Gastroesophageal sphincter (tissue), 4 donors: ENCODE results near the gene SLX9. TPM values are rescaled to one million over a fixed set of nuclear protein-coding genes. Genes with fewer than 3 reads are reported as not detected.

Experiments
- ATAC-seq: fragments of 150-250 bp; one replicate; pipeline ENCODE4 v1.9.1; 2016; ENCODE audit warnings: mild to moderate bottlenecking, moderate library complexity
- H3K27ac ChIP-seq, 4 donors: fragments of 200-600 bp; sonication (generic) in 3 of 4; 1 replicate in 3 of 4; 2 replicates in 1 of 4; pipeline ENCODE4 v1.5.1; 2016 to 2019
- H3K27me3 ChIP-seq: fragments of 200-600 bp; sonication (generic); one replicate; pipeline ENCODE4 v1.5.1; 2019
- H3K36me3 ChIP-seq, 2 donors: fragments of 200-600 bp; sonication (generic); one replicate each; pipeline ENCODE4 v1.5.1; 2019; ENCODE audit warnings: control low read depth in 1 of 2
- H3K4me1 ChIP-seq, 3 donors: fragments of 200-600 bp; sonication (generic); 1 replicate in 2 of 3; 2 replicates in 1 of 3; pipeline ENCODE4 v1.5.1; 2016 to 2019; ENCODE audit warnings: control low read depth in 2 of 3
- H3K4me3 ChIP-seq, 2 donors: fragments of 200-600 bp; sonication (generic); one replicate each; pipeline ENCODE4 v1.5.1; 2019; ENCODE audit warnings: mild to moderate bottlenecking in 1 of 2, moderate library complexity in 1 of 2
- H3K9me3 ChIP-seq, 3 donors: fragments of 200-600 bp; sonication (generic); one replicate each; pipeline ENCODE4 v1.5.1; 2017 to 2019; ENCODE audit warnings: control low read depth in 2 of 3
- CTCF ChIP-seq, 4 experiments: fragments of 200-600 bp in 2 of 4; fragments of 450-650 bp in 2 of 4; sonication (generic) in 1 of 4; IDR thresholded peaks; one replicate each; pipeline ENCODE4 v1.5.1; 2017 to 2019; ENCODE audit warnings: antibody characterized with exemption in 4 of 4, mild to moderate bottlenecking in 2 of 4, moderate library complexity in 2 of 4
- EP300 ChIP-seq: sonication (generic); formaldehyde crosslinking; IDR thresholded peaks from one replicate; pipeline ENCODE4 v1.6.1; 2017; ENCODE audit warnings: antibody characterized with exemption, mild to moderate bottlenecking
- POLR2A ChIP-seq, 2 donors: fragments of 450-650 bp; IDR thresholded peaks; one replicate each; pipeline ENCODE4 v1.6.1; 2017; ENCODE audit warnings: antibody characterized with exemption in 2 of 2, mild to moderate bottlenecking in 2 of 2, moderate library complexity in 1 of 2
- POLR2AphosphoS5 ChIP-seq: sonication (generic); formaldehyde crosslinking; IDR thresholded peaks from one replicate; pipeline ENCODE4 v1.6.1; 2017; ENCODE audit warnings: antibody characterized with exemption
- WGBS, 2 donors: methylation state at CpG; one replicate each; pipeline ENCODE4 v1.1.5; 2018; ENCODE audit warnings: low coverage in 1 of 2; 5-methylcytosine and 5-hydroxymethylcytosine counted together
- total RNA-seq, 4 donors: library from RNA; depleted of rRNA; stranded (reverse); fragments of >200 nt; gene quantifications; one replicate each; pipeline ENCODE4 v1.1.0, GENCODE V29; 2016

Gene SLX9
- total RNA-seq, 4 donors from 2014 or later: 15.7 to 53.9 (median 36.4) TPM

- Histone ChIP-seq H3K9me3 (no peaks in the 10 kb centered on the region), H3K4me3 (no peak overlapping the region), H3K27me3 (peaks cover 15% of the 10 kb centered on the region), H3K4me1 (peaks cover 0 to 33% (median 0%) of the 10 kb centered on the region in 3 donors), H3K27ac (peak overlapping the region in 1 of 4 donors; percentile 2), H3K36me3 (no peaks in the 10 kb centered on the region)
- no peak for TF ChIP-seq POLR2AphosphoS5
- TF ChIP-seq EP300: no peak
- TF ChIP-seq CTCF (IDR thresholded peaks at IDR 0.05): no peak
- TF ChIP-seq POLR2A (IDR thresholded peaks at IDR 0.05): no peak
- ATAC-seq: no peak
- 43 to 80% methylated on average over 6 to 8 of the region's 18 CpGs for WGBS, 2 donors
These were observed 25.5 kb upstream of the SLX9 start for GRCh38 chr21:44914176-44914874.

- Histone ChIP-seq H3K27ac (no peak overlapping the region), H3K27me3 (peaks cover 39% of the 10 kb centered on the region), H3K36me3 (no peaks in the 10 kb centered on the region), H3K4me3 (no peak overlapping the region), H3K9me3 (no peaks in the 10 kb centered on the region), H3K4me1 (peaks cover 0 to 12% (median 0%) of the 10 kb centered on the region in 3 donors)
- no peak for ATAC-seq
- TF ChIP-seq EP300: no peak
- TF ChIP-seq POLR2A (IDR thresholded peaks at IDR 0.05): no peak
- no peak for TF ChIP-seq CTCF (IDR thresholded peaks at IDR 0.05)
- TF ChIP-seq POLR2AphosphoS5: no peak
- 68 to 79% methylated on average over 7 of the region's 7 CpGs for WGBS, 2 donors
These were observed 22.9 kb upstream of the SLX9 start for GRCh38 chr21:44916965-44917364.

GRCh38 chr21:44917446-44918106 is 22.3 kb upstream of the SLX9 start:
- Histone ChIP-seq H3K27ac (no peak overlapping the region), H3K4me3 (no peak overlapping the region), H3K9me3 (no peaks in the 10 kb centered on the region), H3K4me1 (peaks cover 0 to 9% (median 0%) of the 10 kb centered on the region in 3 donors), H3K27me3 (peaks cover 39% of the 10 kb centered on the region), H3K36me3 (no peaks in the 10 kb centered on the region)
- WGBS, 2 donors: 46% methylated on average over 5 of the region's 15 CpGs; no CpG with 5 or more reads in 1 of the 2 donors
- no peak for TF ChIP-seq EP300
- no peak for TF ChIP-seq CTCF (IDR thresholded peaks at IDR 0.05)
- no peak for TF ChIP-seq POLR2A (IDR thresholded peaks at IDR 0.05)
- no peak for TF ChIP-seq POLR2AphosphoS5
- no peak for ATAC-seq

GRCh38 chr21:44918107-44918470 is 21.7 kb upstream of the SLX9 start:
- Histone ChIP-seq H3K27ac (no peak overlapping the region), H3K27me3 (peaks cover 39% of the 10 kb centered on the region), H3K36me3 (no peaks in the 10 kb centered on the region), H3K4me1 (peaks cover 0 to 8% (median 0%) of the 10 kb centered on the region in 3 donors), H3K9me3 (no peaks in the 10 kb centered on the region), H3K4me3 (no peak overlapping the region)
- TF ChIP-seq POLR2A (IDR thresholded peaks at IDR 0.05): no peak
- no peak for TF ChIP-seq CTCF (IDR thresholded peaks at IDR 0.05)
- no peak for TF ChIP-seq EP300
- TF ChIP-seq POLR2AphosphoS5: no peak
- 90% methylated on average over 2 of the region's 12 CpGs; no CpG with 5 or more reads in 1 of the 2 donors for WGBS, 2 donors
- ATAC-seq: no peak
